ENCODE data around the gene CENPV. TPM values are rescaled to one million over a fixed set of nuclear protein-coding genes. Genes with fewer than 3 reads are reported as not detected.
"Not testable (repeated sequence)": the region's sequence is repeated elsewhere in the genome, so short reads cannot be mapped to it uniquely, and the experiment has no call there.

CENPV gene
- total RNA-seq, 2 donors from 2014 or later, result 44.5 to 62.3 TPM

DNA sequence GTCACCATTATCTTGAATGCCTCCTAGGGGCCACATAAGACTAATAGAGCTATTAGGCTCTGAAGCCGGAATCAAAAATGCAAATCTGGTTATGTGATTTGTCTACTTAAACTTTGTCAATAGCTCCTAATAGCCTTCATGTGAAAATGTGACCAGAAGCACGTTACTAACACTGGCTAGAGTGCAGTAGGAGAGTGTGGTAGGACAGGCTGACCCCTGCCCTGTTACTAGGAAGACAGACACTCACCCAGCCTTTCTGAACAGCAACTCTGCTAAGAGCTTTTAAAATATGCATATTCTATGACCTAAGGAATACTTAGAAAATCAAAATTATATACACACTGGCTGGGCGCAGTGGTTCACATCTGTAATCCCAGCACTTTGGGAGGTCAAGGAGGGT is 26.3 kb downstream of the CENPV start:
- intact Hi-C loops (cut with DNase I, micrococcal nuclease), result no loop called here

DNA sequence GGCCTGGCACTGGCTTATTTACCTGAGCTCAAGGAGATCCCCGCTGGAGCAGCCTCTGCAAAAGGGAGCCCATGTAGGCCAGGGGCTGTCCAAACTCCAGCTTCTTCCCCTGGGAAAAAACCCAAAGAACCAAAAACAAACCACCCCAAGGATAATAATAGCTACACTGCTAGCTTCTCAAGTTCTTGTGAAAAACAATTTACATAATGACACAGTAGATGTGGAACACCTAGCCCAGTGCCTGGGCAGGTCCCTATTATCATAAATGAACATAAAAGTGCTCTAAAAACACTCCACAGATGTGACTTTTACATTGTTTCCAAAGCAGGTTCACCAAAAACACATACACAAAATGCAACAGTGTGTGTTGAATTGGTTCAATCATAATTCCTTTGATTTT is 27.3 kb downstream of the CENPV start:
- DNase-seq (no peak), ATAC-seq (no peak)
- intact Hi-C loops (cut with DNase I, micrococcal nuclease), result no loop called here

More for the DNA sequence above, 26.3 kb downstream of the CENPV start:
- DNase-seq (no peak), ATAC-seq (no peak)

DNA sequence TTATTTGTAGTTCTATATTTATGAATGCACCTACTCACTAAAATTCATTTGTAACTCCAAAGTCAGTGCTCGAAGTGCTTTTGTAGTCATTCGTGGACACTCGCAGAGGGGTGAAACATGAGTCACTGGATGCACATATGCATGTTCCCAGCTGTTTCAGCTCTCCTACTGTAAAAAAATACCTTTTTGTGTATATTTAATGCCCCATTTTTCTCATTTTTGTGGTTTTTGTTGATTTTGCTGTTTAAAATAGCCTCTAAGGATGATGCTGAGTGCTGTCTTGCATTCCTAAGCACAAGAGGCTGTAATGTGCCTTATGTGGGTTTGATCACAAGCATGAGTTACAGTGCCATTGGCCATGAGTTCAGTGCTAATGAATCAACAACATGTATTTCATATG is 30.6 kb downstream of the CENPV start:
- intact Hi-C loops (cut with DNase I, micrococcal nuclease), result no loop called here
- DNase-seq, result no peak
- ATAC-seq, result no peak

DNA sequence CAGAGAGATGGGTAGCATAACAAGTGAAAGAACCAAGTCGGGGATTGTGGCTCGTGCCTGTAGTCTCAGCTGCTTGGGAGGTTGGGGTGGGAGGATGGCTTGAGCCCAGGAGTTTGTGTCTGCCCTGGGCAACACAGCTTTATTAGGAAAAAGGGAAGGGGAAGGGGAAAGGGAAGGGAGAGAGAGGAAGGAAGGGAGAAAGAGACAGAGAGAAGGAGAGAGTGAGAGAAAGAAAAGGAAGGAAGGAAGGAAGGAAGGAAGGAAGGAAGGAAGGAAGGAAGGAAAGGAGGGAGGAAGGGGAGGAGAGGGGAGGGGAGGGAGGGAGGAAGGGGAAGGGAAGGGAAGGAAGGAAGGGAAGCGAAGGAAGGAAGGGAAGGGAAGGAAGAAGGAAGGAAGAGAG is 33.3 kb downstream of the CENPV start:
- ATAC-seq (no peak), DNase-seq (no peak)
- intact Hi-C loops (cut with DNase I, micrococcal nuclease), result no loop called here

DNA sequence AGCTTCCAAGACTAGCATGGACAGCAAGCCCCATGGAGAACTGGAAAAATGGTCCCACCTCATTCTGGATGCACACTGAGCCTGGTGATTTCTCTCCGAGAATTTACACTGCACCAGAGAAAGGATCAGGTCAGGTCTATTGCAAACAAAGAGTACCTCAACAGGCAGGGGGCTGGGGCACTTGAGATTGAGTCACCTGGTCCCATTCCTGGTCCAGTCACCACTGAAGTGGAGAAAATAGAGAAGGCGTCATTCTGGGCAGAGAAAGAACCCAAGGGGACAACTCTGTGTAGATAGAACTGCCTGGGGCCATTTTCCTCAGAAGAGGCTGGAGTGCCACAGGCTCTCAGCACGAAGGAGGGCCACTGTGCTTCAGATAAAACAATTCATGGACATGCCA is 38.4 kb downstream of the CENPV start:
- intact Hi-C loops (cut with DNase I, micrococcal nuclease), result no loop called here
- no peak for ATAC-seq
- DNase-seq, result no peak

DNA sequence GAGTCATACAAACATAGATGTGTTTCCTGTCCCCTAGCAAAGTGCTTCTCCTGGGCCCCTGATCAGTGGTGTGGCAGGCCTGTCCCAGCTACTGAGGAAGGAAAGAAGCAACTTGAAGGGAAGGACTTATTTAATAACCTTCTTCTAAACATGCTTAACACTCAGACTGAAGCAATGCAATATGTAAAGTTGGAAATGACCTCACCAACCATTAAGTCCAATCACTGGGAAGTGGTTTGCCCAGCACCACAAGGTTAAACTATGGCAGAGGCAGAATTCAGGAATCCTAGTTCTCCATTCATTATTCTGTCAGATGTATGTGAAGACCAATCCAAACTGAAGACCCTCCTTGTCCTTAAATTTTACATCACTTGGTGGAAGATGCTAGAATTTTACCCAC is 39.1 kb downstream of the CENPV start:
- no peak for DNase-seq
- peak; percentile 21 for ATAC-seq
- intact Hi-C loops (cut with DNase I, micrococcal nuclease), result no loop called here

DNA sequence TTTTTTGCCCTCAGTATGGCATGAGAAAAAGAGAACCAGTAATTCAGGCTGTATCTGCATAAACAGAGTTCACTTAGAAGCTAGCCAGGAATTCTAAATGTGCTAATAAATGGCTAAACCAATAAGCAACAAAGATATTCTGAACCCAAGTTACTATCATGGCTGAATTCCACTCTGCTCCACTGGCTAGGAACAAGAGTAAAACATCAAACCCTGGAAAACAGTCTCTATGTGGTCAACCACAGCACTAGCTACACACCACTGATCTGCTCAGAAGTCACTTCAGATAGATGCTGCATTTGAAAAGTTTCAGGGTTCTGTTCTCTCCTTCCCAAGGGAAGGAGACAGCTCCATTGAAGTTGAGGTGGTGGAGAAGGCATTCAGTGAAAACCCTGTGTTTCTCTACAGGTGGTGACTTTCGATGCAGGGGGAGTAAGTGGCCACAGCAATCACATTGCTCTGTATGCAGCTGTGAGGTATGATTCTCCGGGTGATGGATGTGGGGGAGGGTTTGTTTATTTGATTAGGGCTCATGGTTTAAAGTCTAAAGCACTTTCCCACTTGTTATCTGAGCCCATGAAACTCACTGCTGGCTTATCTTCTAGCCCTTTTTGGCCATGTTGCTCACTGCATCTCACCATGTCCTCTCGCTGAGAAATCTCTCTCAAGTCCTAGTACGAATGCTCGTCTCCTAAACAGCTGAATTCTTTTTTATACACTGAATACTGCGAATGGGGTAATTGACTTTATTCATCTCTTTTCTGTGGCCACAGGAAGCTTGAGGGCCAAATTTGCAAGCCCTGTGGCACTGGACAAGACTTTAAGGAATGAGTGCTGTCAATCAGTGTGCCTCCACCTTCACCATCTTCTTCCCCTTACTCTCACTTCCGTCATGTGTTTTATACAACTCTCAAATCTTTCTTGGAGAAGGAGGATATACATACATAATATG is 39.9 kb downstream of the CENPV start:
- intact Hi-C loops (cut with DNase I, micrococcal nuclease), result no loop called here
- DNase-seq (peak in 1 of 2 donors; percentile 14), ATAC-seq (peak; percentile 95)

DNA sequence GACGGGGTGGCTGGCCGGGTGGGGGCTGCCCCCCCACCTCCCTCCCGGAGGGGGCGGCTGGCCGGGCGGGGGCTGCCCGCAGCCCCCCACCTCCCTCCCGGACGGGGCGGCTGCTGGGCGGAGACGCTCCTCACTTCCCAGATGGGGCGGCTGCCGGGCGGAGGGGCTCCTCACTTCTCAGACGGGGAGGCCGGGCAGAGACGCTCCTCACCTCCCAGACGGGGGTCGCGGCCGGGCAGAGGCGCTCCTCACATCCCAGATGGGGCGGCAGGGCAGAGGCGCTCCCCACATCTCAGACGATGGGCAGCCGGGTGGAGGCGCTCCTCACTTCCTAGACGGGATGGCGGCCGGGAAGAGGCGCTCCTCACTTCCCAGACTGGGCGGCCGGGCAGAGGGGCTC is 41.2 kb downstream of the CENPV start:
- DNase-seq; ATAC-seq; intact Hi-C loops (cut with DNase I, micrococcal nuclease): not testable (repeated sequence)

DNA sequence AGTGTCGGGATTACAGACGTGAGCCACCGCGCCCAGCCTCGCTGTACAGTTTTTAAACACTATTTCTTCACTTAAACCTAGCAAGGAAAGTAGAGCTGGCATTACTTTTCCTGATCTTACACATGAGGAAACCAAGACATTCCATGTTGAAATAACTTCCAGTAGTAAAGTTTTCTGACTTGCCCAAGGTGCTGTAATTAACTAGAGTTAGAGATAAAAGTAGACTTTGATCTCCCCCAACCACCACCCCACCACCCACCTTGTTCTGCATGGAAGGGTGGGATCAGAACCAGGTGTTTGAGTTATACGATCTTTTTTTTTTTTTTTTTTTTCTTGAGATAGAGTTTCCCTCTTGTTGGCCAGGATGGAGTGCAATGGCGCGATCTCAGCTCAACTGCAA is 47.1 kb downstream of the CENPV start:
- intact Hi-C loops (cut with DNase I, micrococcal nuclease), result no loop called here
- ATAC-seq (peak; percentile 8), DNase-seq (no peak)

DNA sequence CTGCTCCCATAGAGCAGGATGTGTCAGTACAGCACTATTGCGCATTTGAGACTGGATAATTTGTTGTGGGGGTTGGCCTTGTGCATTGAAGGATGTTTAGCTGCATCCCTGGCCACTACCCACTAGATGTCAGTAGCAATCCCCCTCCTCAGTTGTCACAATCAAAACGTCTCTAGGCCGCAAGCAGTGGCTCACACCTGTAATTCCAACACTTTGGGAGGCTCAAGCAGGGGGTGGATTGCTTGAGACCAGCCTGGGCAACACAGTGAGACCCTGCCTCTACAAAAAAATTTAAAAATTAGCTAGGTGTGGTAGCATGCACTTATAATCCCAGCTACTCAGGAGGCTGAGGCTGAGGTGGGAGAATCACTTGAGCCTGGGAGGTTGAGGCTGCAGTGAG is 48.4 kb downstream of the CENPV start:
- DNase-seq (no peak), ATAC-seq (peak; percentile 34)
- intact Hi-C loops (cut with DNase I, micrococcal nuclease), result no loop called here

DNA sequence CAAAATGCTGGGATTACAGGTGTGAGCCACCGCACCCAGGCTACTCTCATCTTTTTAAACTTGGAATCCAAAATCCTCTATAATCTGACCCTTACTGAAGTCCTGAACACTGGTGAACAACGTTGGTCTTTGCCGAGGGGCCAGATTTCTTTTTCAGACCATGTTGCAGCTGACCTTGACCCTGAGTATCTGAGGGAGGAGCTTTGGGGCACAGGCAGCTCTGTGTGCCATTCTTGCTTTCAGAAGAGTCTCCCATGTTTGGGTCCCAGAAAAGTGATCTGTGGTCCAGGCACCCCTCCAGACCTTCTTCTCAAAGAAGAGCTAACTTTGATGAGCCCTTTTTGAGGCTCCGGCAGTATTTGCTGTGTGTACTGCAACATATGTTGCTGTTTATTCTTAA is 50.4 kb downstream of the CENPV start:
- ATAC-seq (no peak), DNase-seq (no peak)
- intact Hi-C loops (cut with DNase I, micrococcal nuclease), result no loop called here

DNA sequence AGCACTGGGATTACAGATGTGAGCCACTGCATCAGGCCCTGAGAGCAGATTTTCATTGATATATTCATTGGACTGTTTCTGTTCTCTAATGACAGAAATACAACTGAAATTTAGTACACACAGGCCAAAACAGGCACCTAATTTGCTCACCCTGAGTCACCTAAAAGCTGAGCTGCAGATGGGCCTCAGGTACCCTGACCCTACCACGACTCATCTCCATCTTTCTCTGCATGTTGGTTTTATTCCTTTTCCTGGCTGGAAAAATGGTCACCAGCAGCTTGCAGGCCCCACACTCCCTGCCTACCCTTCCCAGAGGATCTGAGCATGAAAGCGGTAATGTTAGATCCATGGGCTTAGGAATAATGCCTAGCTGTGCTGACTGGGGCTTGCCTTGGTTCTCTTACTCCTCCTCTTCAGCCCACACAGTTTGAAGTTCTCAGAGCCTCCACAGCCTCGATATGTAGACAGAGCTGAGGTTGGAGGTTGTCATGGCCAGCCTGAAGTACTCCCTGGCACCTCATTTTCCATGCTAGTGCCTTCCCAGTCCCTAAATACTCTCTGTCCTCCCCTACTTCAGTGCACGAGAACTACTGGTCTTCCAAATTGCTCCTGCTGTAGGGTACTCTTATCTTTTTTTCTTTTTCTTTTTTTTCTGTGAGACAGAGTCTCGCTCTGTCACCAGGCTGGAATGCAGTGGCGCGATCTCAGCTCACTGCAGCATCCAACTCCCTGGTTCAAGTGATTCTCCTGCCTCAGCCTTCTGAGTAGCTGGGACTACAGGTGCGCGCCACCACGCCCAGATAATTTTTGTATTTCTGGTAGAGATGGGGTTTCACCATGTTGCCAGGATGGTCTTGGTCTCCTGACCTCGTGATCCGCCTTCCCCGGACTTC is 51.1 kb downstream of the CENPV start:
- intact Hi-C loops (cut with DNase I, micrococcal nuclease), result no loop called here
- ATAC-seq, result no peak
- DNase-seq, result no peak

DNA sequence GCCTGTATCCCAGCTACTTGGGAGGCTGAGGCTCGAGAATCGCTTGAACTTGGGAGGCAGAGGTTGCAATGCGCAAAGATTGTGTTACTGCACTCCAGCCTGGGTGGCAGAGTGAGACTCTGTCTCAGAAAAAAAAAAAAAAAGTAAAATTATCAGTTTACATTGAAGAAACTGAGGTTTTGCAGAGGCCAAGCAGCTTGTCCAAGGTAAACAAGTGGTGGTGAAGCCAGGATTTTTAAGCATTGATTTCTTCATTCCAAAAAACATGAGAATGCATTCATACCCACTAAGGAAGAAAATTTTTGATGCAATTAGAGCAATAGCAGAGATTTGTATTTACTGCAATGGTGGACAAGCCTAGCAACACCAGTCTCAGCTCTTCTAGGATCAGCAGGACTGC is 52.7 kb downstream of the CENPV start:
- no peak for DNase-seq
- intact Hi-C loops (cut with DNase I, micrococcal nuclease), result no loop called here
- no peak for ATAC-seq

DNA sequence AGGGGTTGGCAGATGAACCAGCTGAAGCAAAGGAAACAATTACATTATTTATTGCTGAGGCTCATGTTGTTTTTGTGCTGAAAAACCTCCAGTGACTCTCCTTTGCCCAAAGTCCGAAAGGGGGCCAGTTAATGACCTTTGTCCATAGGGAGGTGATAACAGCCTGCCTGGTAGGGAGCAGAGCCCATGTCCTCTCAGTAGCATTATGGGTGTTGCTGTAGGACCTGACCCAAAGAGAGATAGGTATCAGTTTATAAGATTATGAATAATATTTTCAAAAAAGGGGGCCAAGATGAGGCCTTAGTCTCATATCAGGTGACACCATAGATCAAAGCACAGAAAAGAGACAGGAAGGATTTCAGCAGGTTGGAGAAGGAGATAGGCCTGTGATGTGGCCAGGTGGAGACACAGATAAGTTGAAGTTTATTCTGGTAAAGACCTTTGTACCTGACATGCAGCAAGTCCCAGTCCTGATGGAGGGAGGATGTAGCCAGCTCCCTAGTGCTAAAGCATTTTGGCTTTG is 55.1 kb downstream of the CENPV start:
- ATAC-seq (peak; percentile 47), DNase-seq (peak; percentile 26 to 46)
- intact Hi-C loops (cut with DNase I, micrococcal nuclease), result no loop called here

DNA sequence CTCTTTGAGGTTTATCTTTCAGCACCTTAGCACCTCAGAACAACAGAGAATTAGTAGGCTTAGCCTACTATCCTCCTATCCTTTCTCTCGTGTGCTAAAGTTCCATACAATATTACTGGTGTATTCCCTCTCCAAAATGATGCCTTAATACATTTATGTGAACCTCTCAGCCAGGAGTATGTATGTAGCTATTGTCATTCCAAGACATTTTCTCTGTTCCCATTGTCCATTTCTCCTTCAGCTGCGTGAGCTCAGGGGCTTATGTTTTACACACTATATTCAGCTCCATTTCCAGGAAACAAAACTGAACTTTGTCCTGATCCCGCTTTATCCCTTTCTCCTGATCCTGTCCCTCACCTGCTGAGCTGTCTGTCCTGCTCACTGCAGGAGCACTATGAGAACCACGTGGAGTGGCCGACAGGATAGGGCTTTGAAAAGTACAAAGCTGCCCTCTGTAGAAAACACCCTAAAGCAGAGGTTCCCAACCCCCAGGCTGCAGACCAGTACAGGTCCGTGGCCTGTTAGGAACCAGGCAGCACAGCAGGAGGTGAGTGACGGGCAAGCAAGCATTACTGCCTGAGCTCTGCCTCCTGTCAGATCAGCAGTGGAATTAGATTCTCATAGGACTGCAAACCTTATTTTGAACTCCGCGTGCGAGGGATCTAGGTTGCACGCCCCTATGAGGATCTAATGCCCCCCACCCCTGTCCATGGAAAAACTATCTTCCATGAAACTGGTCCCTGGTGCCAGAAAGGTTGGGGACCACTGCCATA is 55.7 kb downstream of the CENPV start:
- intact Hi-C loops (cut with DNase I, micrococcal nuclease), result no loop called here
- ATAC-seq (peak; percentile 64), DNase-seq (peak; percentile 56 to 65)

DNA sequence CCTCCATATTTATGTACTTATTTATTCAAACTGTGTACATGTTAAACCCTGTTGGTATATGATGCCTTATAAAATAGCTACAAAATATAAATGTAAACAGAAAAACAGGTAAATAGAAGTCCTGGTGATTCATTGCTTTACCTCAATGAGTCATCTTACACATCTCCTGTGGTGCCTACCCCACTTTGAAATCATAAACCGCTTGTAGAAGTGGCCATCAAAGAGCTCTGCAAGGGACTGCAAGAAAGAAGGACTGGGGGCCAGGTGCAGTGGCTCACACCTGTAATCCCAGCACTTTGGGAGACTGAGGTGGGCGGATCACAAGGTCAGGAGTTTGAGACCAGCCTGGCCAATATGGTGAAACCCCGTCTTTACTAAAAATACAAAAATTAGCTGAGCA is 57.2 kb downstream of the CENPV start:
- DNase-seq; ATAC-seq; intact Hi-C loops (cut with DNase I, micrococcal nuclease): not testable (repeated sequence)

DNA sequence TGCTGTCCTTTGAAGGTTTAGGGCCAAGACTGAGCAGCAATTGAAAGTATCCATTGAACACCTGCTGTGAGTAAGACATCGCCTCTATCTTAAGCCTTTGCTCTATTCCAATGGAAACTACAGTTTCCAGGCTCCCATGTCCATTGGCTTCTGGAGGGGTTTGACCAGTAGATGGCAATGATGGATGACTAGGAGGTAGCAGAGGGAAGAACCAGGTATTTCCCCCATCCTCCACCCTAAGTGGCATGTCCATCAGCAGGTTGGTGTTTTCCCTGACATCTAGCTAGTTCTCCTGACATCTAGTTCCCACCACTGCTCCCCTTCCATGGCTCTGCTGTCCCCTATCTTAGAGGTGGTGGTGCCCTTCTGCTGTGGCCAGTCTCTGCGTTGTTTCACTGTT is 58.7 kb downstream of the CENPV start:
- ATAC-seq (no peak), DNase-seq (no peak)
- intact Hi-C loops (cut with DNase I, micrococcal nuclease), result no loop called here

DNA sequence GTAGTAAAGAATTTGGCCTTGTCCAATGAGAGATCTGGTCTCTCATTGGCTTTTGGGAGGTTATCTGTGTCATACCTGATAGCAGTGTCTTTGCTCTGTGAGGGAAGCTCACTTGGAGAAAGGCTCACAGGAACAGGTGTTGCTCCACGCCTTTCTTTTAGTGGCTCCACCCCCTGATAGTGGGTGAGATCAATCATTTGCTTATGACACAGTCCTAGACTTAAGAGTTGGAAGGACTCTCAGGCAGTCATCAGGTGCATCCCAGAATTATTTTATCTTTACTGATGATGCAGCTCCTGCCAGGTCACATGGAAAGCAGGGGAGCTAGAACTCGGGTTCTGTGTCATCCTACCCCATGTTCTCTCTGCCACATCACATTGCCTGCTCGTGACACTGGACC is 59.3 kb downstream of the CENPV start:
- intact Hi-C loops (cut with DNase I, micrococcal nuclease), result no loop called here
- peak; percentile 47 for ATAC-seq

More for the DNA sequence above, 59.3 kb downstream of the CENPV start:
- DNase-seq, result peak; percentile 59 to 69
